ENCODE data around the gene KRTAP5-6. TPM values are rescaled to one million over a fixed set of nuclear protein-coding genes. Genes with fewer than 3 reads are reported as not detected.

The KRTAP5-6 gene
- total and polyA plus RNA-seq, 8 donors, result not detected

- intact Hi-C loops (cut with DNase I; ENCODE audit: low total_unique reads), result no loop called here
- Histone ChIP-seq H3K36me3 (no peaks in the 10 kb centered on the region), H3K4me1 (no peaks in the 10 kb centered on the region), H3K27ac (no peak overlapping the region), H3K9me3 (no peaks in the 10 kb centered on the region), H3K27me3 (peaks cover 5 to 74% (median 27%) of the 10 kb centered on the region in 3 donors), H3K4me3 (no peak overlapping the region)
- WGBS, 5 donors, result 57 to 63% (median 60%) methylated on average over 4 of the region's 4 CpGs
- no peak for TF ChIP-seq CTCF (IDR thresholded peaks at IDR 0.05)
- no peak for TF ChIP-seq POLR2AphosphoS5 (IDR thresholded peaks at IDR 0.05)
- TF ChIP-seq POLR2A (IDR thresholded peaks at IDR 0.05), result no peak
- TF ChIP-seq EP300 (IDR thresholded peaks at IDR 0.05), result no peak
- no peak for DNase-seq
Measured at GRCh38 chr11:1728301-1728700, 31.3 kb downstream of the KRTAP5-6 start.

- Histone ChIP-seq H3K4me3 (no peak overlapping the region), H3K9me3 (no peaks in the 10 kb centered on the region), H3K27ac (no peak overlapping the region), H3K27me3 (peaks cover 6 to 80% (median 31%) of the 10 kb centered on the region in 3 donors), H3K4me1 (no peaks in the 10 kb centered on the region), H3K36me3 (no peaks in the 10 kb centered on the region)
- WGBS, 5 donors, result 74 to 83% (median 76%) methylated on average over 25 of the region's 25 CpGs
- TF ChIP-seq POLR2A (IDR thresholded peaks at IDR 0.05) (no peak), CTCF (IDR thresholded peaks at IDR 0.05) (no peak)
- DNase-seq, result no peak
- intact Hi-C loops (cut with DNase I; ENCODE audit: low total_unique reads), result no loop called here
Measured at GRCh38 chr11:1728931-1729691, 32.1 kb downstream of the KRTAP5-6 start.

GRCh38 chr11:1729692-1730011, 32.7 kb downstream of the KRTAP5-6 start:
- Histone ChIP-seq H3K27me3 (peaks cover 6 to 84% (median 37%) of the 10 kb centered on the region in 3 donors), H3K9me3 (no peaks in the 10 kb centered on the region), H3K36me3 (no peaks in the 10 kb centered on the region), H3K4me3 (no peak overlapping the region), H3K27ac (no peak overlapping the region), H3K4me1 (no peaks in the 10 kb centered on the region)
- no peak for DNase-seq
- 63 to 75% (median 68%) methylated on average over 9 of the region's 9 CpGs for WGBS, 5 donors
- intact Hi-C loops (cut with DNase I; ENCODE audit: low total_unique reads), result no loop called here
- TF ChIP-seq POLR2A (IDR thresholded peaks at IDR 0.05), result no peak
- TF ChIP-seq CTCF (IDR thresholded peaks at IDR 0.05), result no peak
- no peak for TF ChIP-seq POLR2AphosphoS5 (IDR thresholded peaks at IDR 0.05)
- TF ChIP-seq EP300 (IDR thresholded peaks at IDR 0.05), result no peak

- intact Hi-C loops (cut with DNase I; ENCODE audit: low total_unique reads), result no loop called here
- 56 to 69% (median 66%) methylated on average over 11 of the region's 11 CpGs for WGBS, 5 donors
- Histone ChIP-seq H3K4me1 (no peaks in the 10 kb centered on the region), H3K36me3 (no peaks in the 10 kb centered on the region), H3K27me3 (peaks cover 6 to 86% (median 41%) of the 10 kb centered on the region in 3 donors), H3K9me3 (no peaks in the 10 kb centered on the region), H3K27ac (no peak overlapping the region), H3K4me3 (no peak overlapping the region)
- DNase-seq, result no peak
- TF ChIP-seq CTCF (IDR thresholded peaks at IDR 0.05) (no peak), POLR2AphosphoS5 (IDR thresholded peaks at IDR 0.05) (no peak), POLR2A (IDR thresholded peaks at IDR 0.05) (no peak), EP300 (IDR thresholded peaks at IDR 0.05) (no peak)
Measured at GRCh38 chr11:1730059-1730629, 33.1 kb downstream of the KRTAP5-6 start.

Measured in stomach (tissue), 9 donors.